Neural progenitor cell (in vitro differentiated cells): ENCODE results near the gene ADAP2.

Experiments used
- CTCF ChIP-seq: fragments of 200-600 bp; sonication (generic); IDR thresholded peaks from 2 replicates; pipeline ENCODE4 v1.5.1; 2017; ENCODE audit warnings: antibody characterized with exemption, mild to moderate bottlenecking
- EZH2 ChIP-seq: fragments of 200-600 bp; sonication (generic); IDR thresholded peaks from 2 replicates; pipeline ENCODE4 v1.6.1; 2017; ENCODE audit warnings: antibody characterized with exemption, mild to moderate bottlenecking, moderate library complexity
- EZH2phosphoT487 ChIP-seq: fragments of 200-600 bp; sonication (generic); IDR thresholded peaks from 2 replicates; pipeline ENCODE4 v1.6.1; 2017; ENCODE audit warnings: antibody characterized with exemption

- TF ChIP-seq CTCF: no peak
- TF ChIP-seq EZH2phosphoT487: no peak
- TF ChIP-seq EZH2: no peak
Observed at GRCh38 chr17:30915833-30916611, 5.7 kb upstream of the ADAP2 start.
